ENCODE measurements around the gene TBC1D25.

The TBC1D25 gene

GRCh38 chrX:48560056-48560455, 20.5 kb downstream of the TBC1D25 start:
- H3K27me3 ChIP-seq: no peaks in the 10 kb centered on the region
- no peak overlapping the region for H3K4me3 ChIP-seq (ENCODE audit: low read depth, low read length)
- DNase-seq: no peak
- peaks cover 4% of the 10 kb centered on the region; the same call in 1 of the 2 replicates for H3K36me3 ChIP-seq
- no peak for TF ChIP-seq CTCF (IDR thresholded peaks at IDR 0.05; ENCODE audit: low read depth, low read length)
- H3K9me3 ChIP-seq: no peaks in the 10 kb centered on the region
- H3K4me1 ChIP-seq: no peaks in the 10 kb centered on the region

- no peaks in the 10 kb centered on the region for H3K27me3 ChIP-seq
- no peaks in the 10 kb centered on the region for H3K4me1 ChIP-seq
- DNase-seq: no peak
- no peaks in the 10 kb centered on the region for H3K9me3 ChIP-seq
- peaks cover 4% of the 10 kb centered on the region; the same call in 1 of the 2 replicates for H3K36me3 ChIP-seq
- H3K4me3 ChIP-seq (ENCODE audit: low read depth, low read length): no peak overlapping the region
- no peak for TF ChIP-seq CTCF (IDR thresholded peaks at IDR 0.05; ENCODE audit: low read depth, low read length)
These were observed 21.2 kb downstream of the TBC1D25 start for GRCh38 chrX:48560681-48561080.

GRCh38 chrX:48569958-48570357, 30.4 kb downstream of the TBC1D25 start:
- no peak overlapping the region for H3K4me3 ChIP-seq (ENCODE audit: low read depth, low read length)
- H3K36me3 ChIP-seq: peaks cover 5% of the 10 kb centered on the region
- no peaks in the 10 kb centered on the region for H3K9me3 ChIP-seq
- H3K27me3 ChIP-seq: no peaks in the 10 kb centered on the region
- no peak for DNase-seq
- H3K4me1 ChIP-seq: no peaks in the 10 kb centered on the region
- TF ChIP-seq CTCF (IDR thresholded peaks at IDR 0.05; ENCODE audit: low read depth, low read length): no peak

GRCh38 chrX:48573690-48574269, 34.3 kb downstream of the TBC1D25 start:
- no peaks in the 10 kb centered on the region for H3K9me3 ChIP-seq
- H3K27me3 ChIP-seq: no peaks in the 10 kb centered on the region
- H3K36me3 ChIP-seq: peaks cover 43% of the 10 kb centered on the region
- no peaks in the 10 kb centered on the region; the same call in 1 of the 2 replicates for H3K4me1 ChIP-seq
- peak overlapping the region; percentile 97 for H3K4me3 ChIP-seq (ENCODE audit: low read depth, low read length)
- no peak for TF ChIP-seq CTCF (IDR thresholded peaks at IDR 0.05; ENCODE audit: low read depth, low read length)
- peak; percentile 56 for DNase-seq

GRCh38 chrX:48574270-48575266, 35.1 kb downstream of the TBC1D25 start, which contains the start of gene RBM3:
TSS of gene RBM3 (plus strand) at chrX:48574484. CDS start at chrX:48575181, 697 bp downstream.
- H3K9me3 ChIP-seq: no peaks in the 10 kb centered on the region
- no peaks in the 10 kb centered on the region for H3K27me3 ChIP-seq
- H3K36me3 ChIP-seq: peaks cover 51% of the 10 kb centered on the region

More at GRCh38 chrX:48574270-48575266, 35.1 kb downstream of the TBC1D25 start, which contains the start of gene RBM3:
- TF ChIP-seq CTCF (IDR thresholded peaks at IDR 0.05; ENCODE audit: low read depth, low read length): peak; percentile 44
- Histone ChIP-seq H3K4me1 (no peaks in the 10 kb centered on the region; the same call in 1 of the 2 replicates), H3K4me3 (ENCODE audit: low read depth, low read length) (peak within 1 kb of the TSS; percentile 97)
- DNase-seq: peak; percentile 90

All from BE2C (cell line).